ENCODE measurements around the gene FGF23. TPM values are rescaled to one million over a fixed set of nuclear protein-coding genes. Genes with fewer than 3 reads are reported as not detected.

The FGF23 gene
- total and polyA plus RNA-seq, 2 donors (not counting 1 experiment from before 2014, with no cell fraction given), result not detected

DNA sequence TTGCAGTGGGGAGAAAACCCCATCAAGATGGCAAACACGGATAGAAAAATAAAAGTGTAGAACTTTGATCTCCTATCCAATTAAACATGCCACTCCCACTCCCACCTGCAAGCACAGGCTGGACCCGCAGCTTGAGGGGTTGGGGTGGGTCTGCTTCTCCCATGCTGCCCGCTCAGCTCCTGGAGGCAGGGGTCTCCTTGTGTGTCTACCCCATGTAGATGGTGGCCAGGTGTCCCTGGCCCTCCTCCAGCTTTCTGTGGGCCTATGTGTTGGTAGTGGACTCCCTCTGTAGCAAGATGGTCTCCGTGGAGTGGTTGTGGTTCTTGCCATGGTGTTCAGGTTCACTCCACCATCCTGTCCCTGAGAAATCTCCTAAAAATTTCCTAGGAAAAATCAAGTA lies 23.5 kb upstream of the FGF23 start:
- CTCF ChIA-PET, result interaction anchor here (0.6 kb wide), 1 partner anchor 21 kb away, joined by 3 read pairs; no protein-coding TSS in a partner anchor

DNA sequence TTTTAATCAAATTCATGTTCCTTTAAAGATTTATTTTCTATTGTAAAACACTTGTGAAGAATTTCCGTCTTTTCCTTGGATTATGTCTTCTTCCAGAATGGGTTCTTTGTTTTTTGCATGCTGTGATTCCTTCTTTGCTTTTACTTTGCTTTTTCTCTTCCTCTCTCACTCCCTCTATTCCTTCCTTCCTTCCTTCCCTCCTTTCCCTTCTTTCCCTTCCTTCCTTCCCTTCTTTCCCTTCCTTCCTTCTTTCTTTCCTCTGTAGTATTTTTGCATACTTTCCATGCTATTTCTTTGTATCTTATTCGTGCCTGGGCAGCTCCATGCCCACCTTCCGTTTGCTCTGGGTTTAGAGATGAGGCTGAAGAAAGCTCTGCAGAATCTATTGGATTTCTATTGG lies 21.6 kb upstream of the FGF23 start:
- no peak overlapping the region for H3K27ac Mint-ChIP-seq
- peaks cover 2% of the 10 kb centered on the region for H3K9me3 Mint-ChIP-seq (ENCODE audit: insufficient read depth)
- H2AFZ ChIP-seq (ENCODE audit: insufficient read depth, low read depth, low read length, poor library complexity, severe bottlenecking), result no peak overlapping the region
- H3K36me3 ChIP-seq (replicated peaks in 1 of 2; ENCODE audit: control extremely low read depth in 1 of 2, control insufficient read depth in 1 of 2, extremely low read depth in 1 of 2, insufficient read depth in 2 of 2, low read length in 1 of 2), result no peaks in the 10 kb centered on the region
- no peak overlapping the region for H3K27ac ChIP-seq (ENCODE audit: low read length in 2 of 2)
- no peaks in the 10 kb centered on the region for H3K79me2 ChIP-seq (ENCODE audit: control insufficient read depth, insufficient read depth, low read length)
- H3K4me2 ChIP-seq (replicated peaks; ENCODE audit: low read depth, low read length, poor library complexity, severe bottlenecking), result no peak overlapping the region
- H3K9me3 ChIP-seq (ENCODE audit: control extremely low read depth in 1 of 3, control insufficient read depth in 2 of 3, insufficient read depth in 1 of 3, low read length in 2 of 3), result no peaks in the 10 kb centered on the region
- DNase-seq (no peak), ATAC-seq (ENCODE audit: low read depth) (no peak)
- no peaks in the 10 kb centered on the region for H4K20me1 ChIP-seq (ENCODE audit: control insufficient read depth, insufficient read depth, low read length, poor library complexity, severe bottlenecking)
- no peak overlapping the region for H3K4me3 Mint-ChIP-seq
- no peak overlapping the region for H3K9ac ChIP-seq (ENCODE audit: low read length)
- intact Hi-C loops (cut with micrococcal nuclease), result no loop called here
- no peak overlapping the region for H3K4me3 ChIP-seq (ENCODE audit: control extremely low read depth in 1 of 5, extremely low read depth in 1 of 5, insufficient read depth in 1 of 5, low read depth in 2 of 5, low read length in 4 of 5)
- H3K4me1 Mint-ChIP-seq, result peaks cover 2% of the 10 kb centered on the region
- CTCF ChIA-PET, result interaction anchor here (0.6 kb wide), 1 partner anchor 20 kb away, joined by 3 read pairs; no protein-coding TSS in a partner anchor
- POLR2A ChIA-PET, result no interaction called here
- TF ChIP-seq, protein P1, sequence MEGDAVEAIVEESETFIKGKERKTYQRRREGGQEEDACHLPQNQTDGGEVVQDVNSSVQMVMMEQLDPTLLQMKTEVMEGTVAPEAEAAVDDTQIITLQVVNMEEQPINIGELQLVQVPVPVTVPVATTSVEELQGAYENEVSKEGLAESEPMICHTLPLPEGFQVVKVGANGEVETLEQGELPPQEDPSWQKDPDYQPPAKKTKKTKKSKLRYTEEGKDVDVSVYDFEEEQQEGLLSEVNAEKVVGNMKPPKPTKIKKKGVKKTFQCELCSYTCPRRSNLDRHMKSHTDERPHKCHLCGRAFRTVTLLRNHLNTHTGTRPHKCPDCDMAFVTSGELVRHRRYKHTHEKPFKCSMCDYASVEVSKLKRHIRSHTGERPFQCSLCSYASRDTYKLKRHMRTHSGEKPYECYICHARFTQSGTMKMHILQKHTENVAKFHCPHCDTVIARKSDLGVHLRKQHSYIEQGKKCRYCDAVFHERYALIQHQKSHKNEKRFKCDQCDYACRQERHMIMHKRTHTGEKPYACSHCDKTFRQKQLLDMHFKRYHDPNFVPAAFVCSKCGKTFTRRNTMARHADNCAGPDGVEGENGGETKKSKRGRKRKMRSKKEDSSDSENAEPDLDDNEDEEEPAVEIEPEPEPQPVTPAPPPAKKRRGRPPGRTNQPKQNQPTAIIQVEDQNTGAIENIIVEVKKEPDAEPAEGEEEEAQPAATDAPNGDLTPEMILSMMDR (IDR thresholded peaks at IDR 0.05), result no peak
- TF ChIP-seq EZH2 (IDR thresholded peaks at IDR 0.05; ENCODE audit: borderline replicate concordance, insufficient read depth, low read depth, low read length, poor library complexity, severe bottlenecking), result no peak
- no CpG with 5 or more reads among the region's 3 CpGs for WGBS (ENCODE audit: insufficient coverage)
- H3K4me1 ChIP-seq (ENCODE audit: control insufficient read depth in 2 of 2, insufficient read depth in 2 of 2, low read length in 2 of 2), result no peaks in the 10 kb centered on the region
- H3K27me3 ChIP-seq (replicated peaks in 1 of 4; ENCODE audit: control extremely low read depth in 1 of 4, control insufficient read depth in 3 of 4, insufficient read depth in 4 of 4, low read length in 3 of 4), result peaks cover 0 to 2% (median 0%) of the 10 kb centered on the region in 4 experiments
- H3K27me3 Mint-ChIP-seq, result peaks cover 18% of the 10 kb centered on the region

More for the DNA sequence above, 23.5 kb upstream of the FGF23 start:
- H3K79me2 ChIP-seq (ENCODE audit: control insufficient read depth, insufficient read depth, low read length), result no peaks in the 10 kb centered on the region
- H3K4me3 ChIP-seq (ENCODE audit: control extremely low read depth in 1 of 5, extremely low read depth in 1 of 5, insufficient read depth in 1 of 5, low read depth in 2 of 5, low read length in 4 of 5), result no peak overlapping the region
- H4K20me1 ChIP-seq (ENCODE audit: control insufficient read depth, insufficient read depth, low read length, poor library complexity, severe bottlenecking), result no peaks in the 10 kb centered on the region
- peaks cover 0 to 2% (median 0%) of the 10 kb centered on the region in 4 experiments for H3K27me3 ChIP-seq (replicated peaks in 1 of 4; ENCODE audit: control extremely low read depth in 1 of 4, control insufficient read depth in 3 of 4, insufficient read depth in 4 of 4, low read length in 3 of 4)
- TF ChIP-seq, protein P1 (IDR thresholded peaks at IDR 0.05), result no peak
- no peak for TF ChIP-seq EZH2 (IDR thresholded peaks at IDR 0.05; ENCODE audit: borderline replicate concordance, insufficient read depth, low read depth, low read length, poor library complexity, severe bottlenecking)
- H3K27ac Mint-ChIP-seq, result no peak overlapping the region
- ATAC-seq (ENCODE audit: low read depth), result no peak
- H3K4me1 ChIP-seq (ENCODE audit: control insufficient read depth in 2 of 2, insufficient read depth in 2 of 2, low read length in 2 of 2), result no peaks in the 10 kb centered on the region
- H3K27me3 Mint-ChIP-seq, result peaks cover 17% of the 10 kb centered on the region
- intact Hi-C loops (cut with micrococcal nuclease), result no loop called here
- POLR2A ChIA-PET, result no interaction called here
- no peak overlapping the region for H3K9ac ChIP-seq (ENCODE audit: low read length)
- DNase-seq, result no peak
- no peak overlapping the region for H3K4me2 ChIP-seq (replicated peaks; ENCODE audit: low read depth, low read length, poor library complexity, severe bottlenecking)
- H3K4me1 Mint-ChIP-seq, result peaks cover 2% of the 10 kb centered on the region
- no peak overlapping the region for H3K27ac ChIP-seq (ENCODE audit: low read length in 2 of 2)
- H3K9me3 Mint-ChIP-seq (ENCODE audit: insufficient read depth), result peaks cover 2% of the 10 kb centered on the region
- no peak overlapping the region for H3K4me3 Mint-ChIP-seq
- WGBS (ENCODE audit: insufficient coverage), result no CpG with 5 or more reads among the region's 4 CpGs
- H2AFZ ChIP-seq (ENCODE audit: insufficient read depth, low read depth, low read length, poor library complexity, severe bottlenecking), result no peak overlapping the region
- H3K36me3 ChIP-seq (replicated peaks in 1 of 2; ENCODE audit: control extremely low read depth in 1 of 2, control insufficient read depth in 1 of 2, extremely low read depth in 1 of 2, insufficient read depth in 2 of 2, low read length in 1 of 2), result no peaks in the 10 kb centered on the region
- no peaks in the 10 kb centered on the region for H3K9me3 ChIP-seq (ENCODE audit: control extremely low read depth in 1 of 3, control insufficient read depth in 2 of 3, insufficient read depth in 1 of 3, low read length in 2 of 3)

All from B cell (primary cell).